Middle frontal gyrus (tissue), 1 donor: Measurements from ENCODE around the gene CPSF4L.
"Not testable (repeated sequence)": the region's sequence is repeated elsewhere in the genome, so short reads cannot be mapped to it uniquely, and the experiment has no call there.

Source experiments
- DNase-seq: peaks from one replicate; pipeline ENCODE4 v3.0.0-alpha.2; 2015; ENCODE audit warnings: low spot score; ENCODE audit errors: extremely low spot score

CPSF4L gene, protein sequence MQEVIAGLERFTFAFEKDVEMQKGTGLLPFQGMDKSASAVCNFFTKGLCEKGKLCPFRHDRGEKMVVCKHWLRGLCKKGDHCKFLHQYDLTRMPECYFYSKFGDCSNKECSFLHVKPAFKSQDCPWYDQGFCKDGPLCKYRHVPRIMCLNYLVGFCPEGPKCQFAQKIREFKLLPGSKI

GRCh38 chr17:73261617-73261951 is at the start of gene CPSF4L:
CPSF4L (minus strand) TSS chr17:73261880; CDS start chr17:73261818, 62 bp downstream.
- DNase-seq = no peak

DNA sequence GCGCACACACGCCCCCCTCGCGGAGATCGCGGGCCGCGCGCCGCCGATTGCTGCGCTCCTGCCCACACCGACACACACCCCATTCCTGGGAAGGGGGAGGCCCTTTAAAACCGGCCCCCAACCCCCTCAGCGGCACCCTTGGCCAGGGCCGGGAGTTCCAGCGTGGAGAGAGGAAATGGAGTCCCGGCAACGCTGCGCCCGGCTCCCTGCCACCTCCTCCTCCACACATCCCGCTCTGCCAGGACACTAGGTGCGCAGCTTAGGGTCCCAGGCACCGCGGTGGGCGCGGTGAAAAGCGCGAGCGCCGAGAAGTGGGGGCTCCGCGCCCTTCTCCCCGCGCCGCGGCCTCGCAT is 49.7 kb upstream of the CPSF4L start:
- no peak for DNase-seq

DNA sequence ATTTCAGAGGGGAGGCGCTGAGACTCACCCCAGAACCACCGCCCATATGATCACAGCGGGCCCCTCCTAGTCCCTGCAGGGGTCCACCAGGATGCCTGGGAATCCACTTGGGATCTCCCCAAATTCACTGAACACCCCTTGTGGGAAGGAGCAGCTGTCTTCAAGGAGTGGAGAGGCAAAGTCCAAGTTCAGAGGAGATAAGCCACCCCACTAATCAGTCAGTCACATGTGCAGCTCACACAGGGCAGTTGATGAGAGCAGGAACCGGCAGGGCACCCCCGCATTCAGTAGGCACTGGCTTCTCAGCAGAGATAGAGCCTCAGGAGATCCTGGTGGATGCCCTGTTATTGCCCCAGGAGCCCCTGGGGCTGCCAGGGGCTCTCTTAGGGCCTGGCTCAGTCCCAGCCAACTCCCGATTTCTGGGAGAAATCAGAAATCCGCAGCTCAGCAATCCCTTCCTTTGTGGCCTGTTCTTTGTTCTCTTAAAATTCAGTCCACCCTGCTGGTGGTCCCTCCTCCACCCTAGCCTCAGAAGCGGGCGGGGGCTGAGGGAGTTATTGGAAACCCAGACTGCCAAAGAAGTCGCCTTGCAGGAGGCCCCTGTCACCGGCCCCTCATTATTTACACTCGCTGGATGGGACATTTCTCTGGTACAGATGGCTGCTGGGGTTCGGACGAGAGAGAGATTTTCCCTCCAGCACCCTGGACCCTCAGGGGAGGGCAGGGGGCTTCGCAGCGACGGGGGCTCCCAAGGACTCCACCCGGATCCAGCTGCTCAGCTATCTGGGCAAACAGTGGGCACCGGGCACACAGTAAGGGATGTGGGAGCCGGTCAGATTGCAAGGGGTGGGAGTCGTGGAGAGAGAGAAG is 48.3 kb upstream of the CPSF4L start:
- DNase-seq = no peak

DNA sequence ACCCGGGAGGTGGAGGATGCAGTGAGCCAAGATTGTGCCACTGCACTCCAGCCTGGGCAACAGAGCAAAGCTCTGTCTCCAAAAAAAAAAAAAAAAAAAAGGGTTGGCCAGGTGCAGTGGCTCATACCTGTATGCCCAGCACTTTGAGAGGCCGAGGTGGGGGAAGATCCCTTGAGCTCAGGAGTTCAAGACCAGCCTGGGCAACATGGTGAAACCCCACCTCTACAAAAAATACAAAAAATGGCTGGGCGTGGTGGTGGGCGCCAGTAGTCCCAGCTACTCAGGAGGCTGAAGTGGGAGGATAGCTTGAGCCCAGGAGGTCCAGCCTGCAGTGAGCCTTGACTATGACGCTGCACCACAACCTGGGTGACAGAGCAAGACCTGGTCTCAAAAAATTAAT is 47.3 kb upstream of the CPSF4L start:
- not testable (repeated sequence) for DNase-seq

GRCh38 chr17:73308017-73308823 is 46.5 kb upstream of the CPSF4L start:
- DNase-seq = no peak

DNA sequence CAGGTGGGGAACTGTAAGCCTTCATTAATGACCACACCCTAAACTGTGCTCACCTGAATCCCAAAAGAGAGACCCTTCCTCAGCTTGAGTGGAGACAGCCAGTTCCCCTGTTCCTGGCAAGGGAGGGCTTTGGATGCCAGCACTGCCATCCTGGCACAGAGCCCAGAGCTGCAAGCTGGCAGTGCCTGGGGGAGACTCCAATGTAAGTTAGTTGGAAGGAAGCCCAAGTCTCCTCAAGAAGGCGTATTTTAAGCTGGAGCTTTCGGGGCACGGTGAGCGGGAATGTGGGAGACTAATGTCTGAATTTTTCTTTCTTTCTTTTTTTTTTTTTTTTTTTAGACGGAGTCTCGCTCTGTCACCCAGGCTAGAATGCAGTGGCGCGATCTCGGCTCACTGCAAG is 45.5 kb upstream of the CPSF4L start:
- DNase-seq = peak; percentile 51

GRCh38 chr17:73305845-73306836 is 44.5 kb upstream of the CPSF4L start:
- no peak for DNase-seq

- no peak for DNase-seq
Measured at GRCh38 chr17:73304971-73305812, 43.5 kb upstream of the CPSF4L start.

DNA sequence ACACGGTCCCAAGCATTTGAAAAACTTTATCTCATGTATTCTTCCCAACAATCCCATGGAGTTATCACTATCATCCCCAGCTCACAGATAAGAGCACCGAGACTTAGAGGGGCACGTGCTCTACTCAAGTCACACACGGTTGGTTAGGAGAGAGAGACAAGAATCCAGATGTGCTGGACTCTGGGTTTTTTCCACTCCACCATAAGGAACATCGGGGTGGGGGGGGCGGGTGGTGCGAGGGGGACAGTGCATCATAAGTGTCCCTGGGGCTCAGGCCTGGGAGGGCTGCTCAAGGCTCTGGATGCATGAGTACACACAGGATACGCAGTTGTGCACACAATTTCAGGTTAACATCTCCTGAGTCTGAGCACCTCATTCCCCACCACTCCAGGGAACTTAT is 42.8 kb upstream of the CPSF4L start:
- DNase-seq = no peak

DNA sequence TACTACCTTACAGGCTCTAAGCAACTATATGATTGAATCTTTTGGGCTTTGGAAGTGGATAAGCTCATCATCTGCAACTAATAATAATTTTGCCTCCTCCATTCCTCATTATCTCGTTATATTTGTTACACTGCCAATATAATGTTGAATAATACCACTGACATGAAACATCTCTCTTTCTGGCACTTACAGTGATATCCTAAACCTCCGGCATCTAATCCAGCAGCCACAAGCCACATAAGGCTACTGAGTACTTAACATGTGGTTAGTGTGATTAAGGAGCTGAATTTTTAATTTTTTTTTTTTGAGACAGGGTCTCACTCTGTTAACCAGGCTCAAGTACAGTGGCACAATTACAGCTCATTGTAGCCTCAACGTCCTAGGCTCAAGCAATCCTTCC is 40.5 kb upstream of the CPSF4L start:
- no peak for DNase-seq

DNA sequence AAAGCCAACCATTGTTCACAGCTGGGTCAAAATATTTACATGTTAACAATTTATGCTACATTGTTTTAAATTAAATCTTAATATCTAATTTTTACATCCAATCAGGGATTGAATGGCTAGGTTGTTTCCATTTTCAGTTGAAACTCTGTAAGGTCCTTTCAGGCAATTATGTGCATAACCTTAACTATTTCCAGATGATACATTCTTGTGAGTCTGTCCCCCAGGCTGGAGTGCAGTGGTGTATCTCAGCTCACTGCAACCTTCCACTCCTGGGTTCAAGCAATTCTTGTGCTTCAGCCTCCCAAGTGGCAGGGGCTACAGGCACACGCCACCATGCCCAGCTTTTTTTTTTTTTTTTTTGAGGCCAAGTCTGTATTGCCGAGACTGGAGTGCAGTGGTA is 39.7 kb upstream of the CPSF4L start:
- no peak for DNase-seq

- DNase-seq = no peak
Measured at GRCh38 chr17:73300392-73300791, 38.7 kb upstream of the CPSF4L start.

DNA sequence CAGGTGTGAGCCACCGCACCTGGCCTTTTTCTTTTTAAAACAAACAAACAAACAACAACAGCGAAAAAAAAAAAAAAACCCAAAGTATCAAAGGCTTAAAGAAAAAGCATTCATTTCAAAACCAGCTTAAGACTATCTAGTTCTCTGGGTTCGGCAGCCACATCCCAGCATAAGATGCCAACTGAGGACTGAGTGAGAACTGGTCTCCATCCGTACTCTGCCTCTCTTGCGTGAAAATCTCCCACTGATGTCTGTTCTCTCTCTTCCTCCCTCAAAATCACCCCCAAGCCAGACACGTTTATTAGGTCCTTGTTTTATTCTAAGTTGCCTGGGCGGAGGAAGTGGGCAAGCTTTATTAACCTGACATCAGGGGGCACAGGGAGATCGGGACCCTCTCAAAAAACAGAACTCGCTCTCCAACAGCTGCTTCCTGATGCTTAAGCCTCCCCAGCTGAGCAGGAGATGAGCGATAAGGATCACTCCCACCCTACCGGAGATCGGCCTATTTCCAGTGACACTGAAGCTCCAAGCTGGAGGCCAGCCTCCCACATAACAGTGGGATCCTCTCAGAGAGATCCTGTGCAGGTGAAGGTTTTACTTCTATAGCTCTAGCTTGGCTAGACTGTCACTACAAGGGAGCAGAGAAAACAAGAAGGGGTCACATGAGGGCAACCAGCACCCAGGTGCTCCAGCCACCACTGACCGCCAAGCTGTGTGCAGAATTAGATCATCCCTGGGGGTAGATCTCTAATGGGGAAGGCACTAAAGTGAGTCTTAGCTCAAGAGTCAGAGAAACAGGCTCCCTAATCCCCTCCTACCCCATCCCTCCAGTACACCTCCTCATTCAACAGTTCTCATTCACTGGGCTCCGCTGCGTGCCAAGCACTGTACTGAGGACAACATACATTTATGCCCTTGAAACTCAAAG is 36.5 kb upstream of the CPSF4L start:
- DNase-seq = no peak

- no peak for DNase-seq
Measured at GRCh38 chr17:73293480-73293911, 31.8 kb upstream of the CPSF4L start.

DNA sequence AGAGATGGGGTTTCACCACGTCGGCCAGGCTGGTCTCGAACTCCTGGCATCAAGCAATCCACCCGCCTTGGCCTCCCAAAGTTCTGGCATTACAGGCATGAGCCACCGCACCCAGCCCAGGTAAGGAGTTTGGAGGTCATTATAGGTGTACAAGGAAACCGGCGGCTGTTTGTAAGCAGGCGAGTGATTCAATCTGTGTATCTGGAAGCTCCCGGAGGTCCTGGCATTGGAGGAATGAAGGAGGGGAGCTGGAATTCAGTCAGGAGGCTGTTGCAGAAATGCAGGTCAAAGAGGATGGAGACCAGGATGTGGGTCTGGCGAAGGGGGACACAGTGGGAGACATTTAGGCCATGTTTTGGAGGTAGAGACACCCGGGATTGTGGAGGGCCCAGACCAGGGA is 31.4 kb upstream of the CPSF4L start:
- DNase-seq = no peak

DNA sequence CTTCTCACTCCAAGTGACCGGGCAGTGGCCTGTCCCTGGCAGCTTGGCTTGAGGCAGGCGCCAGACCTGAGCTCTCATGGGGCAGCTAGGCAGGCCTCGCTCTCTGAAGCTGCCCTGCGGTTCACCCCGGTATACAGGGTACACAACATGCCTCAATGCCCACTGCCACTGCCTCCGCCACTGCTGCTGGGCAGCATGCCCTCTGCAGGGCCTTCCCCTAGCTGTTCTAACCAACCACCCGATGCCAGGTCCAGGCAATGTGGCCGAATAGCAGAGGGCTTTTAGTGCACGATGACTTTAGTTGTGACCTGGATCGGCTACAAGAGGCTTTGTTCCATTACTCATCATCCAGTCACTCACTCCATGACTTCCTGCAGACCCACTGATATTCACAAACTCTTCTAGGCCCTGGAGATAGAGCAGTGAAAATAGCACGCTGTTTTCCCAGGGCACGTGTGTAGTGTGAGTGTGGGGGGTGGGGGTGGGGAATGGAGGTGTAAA is 30.4 kb upstream of the CPSF4L start:
- no peak for DNase-seq

DNA sequence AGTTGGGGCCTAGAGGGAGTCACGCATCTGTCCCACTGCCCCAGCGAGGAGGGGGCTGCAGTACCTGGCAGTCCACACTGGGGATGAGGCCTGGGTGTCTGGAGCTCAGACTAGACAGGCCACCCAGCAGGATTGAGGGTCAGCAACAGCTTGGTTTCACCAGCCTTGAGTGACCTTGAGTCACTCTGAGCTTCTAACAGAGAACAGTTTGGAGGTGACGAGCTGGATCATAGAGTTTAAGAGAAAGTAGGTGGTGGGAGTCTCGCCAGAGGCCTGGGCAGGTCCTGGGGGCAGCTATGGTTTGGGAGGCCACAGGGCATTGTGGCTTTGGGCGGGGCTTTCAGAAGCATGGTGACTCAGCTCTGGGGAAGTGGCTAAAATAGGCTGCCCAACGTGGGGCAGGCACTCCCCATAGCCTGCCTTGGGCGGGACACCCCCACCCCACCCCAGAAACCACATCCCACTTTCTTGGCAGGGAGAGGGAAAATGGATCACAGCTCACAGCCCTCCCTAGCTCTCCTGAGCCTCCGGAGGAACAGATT is 29.7 kb upstream of the CPSF4L start:
- no peak for DNase-seq

GRCh38 chr17:73290399-73291259 is 28.9 kb upstream of the CPSF4L start:
- DNase-seq = no peak
